ENCODE results near the gene RPS14. TPM values are rescaled to one million over a fixed set of nuclear protein-coding genes. Genes with fewer than 3 reads are reported as not detected.
"Not testable (repeated sequence)": the region's sequence is repeated elsewhere in the genome, so short reads cannot be mapped to it uniquely, and the experiment has no call there.

RPS14 gene
- total RNA-seq, 1 donor from 2014 or later, result 2,586 TPM

- TF ChIP-seq, protein P1, sequence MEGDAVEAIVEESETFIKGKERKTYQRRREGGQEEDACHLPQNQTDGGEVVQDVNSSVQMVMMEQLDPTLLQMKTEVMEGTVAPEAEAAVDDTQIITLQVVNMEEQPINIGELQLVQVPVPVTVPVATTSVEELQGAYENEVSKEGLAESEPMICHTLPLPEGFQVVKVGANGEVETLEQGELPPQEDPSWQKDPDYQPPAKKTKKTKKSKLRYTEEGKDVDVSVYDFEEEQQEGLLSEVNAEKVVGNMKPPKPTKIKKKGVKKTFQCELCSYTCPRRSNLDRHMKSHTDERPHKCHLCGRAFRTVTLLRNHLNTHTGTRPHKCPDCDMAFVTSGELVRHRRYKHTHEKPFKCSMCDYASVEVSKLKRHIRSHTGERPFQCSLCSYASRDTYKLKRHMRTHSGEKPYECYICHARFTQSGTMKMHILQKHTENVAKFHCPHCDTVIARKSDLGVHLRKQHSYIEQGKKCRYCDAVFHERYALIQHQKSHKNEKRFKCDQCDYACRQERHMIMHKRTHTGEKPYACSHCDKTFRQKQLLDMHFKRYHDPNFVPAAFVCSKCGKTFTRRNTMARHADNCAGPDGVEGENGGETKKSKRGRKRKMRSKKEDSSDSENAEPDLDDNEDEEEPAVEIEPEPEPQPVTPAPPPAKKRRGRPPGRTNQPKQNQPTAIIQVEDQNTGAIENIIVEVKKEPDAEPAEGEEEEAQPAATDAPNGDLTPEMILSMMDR (IDR thresholded peaks at IDR 0.05; ENCODE audit: unreplicated experiment), result no peak
- H3K9me3 Mint-ChIP-seq, result peaks cover 4% of the 10 kb centered on the region
- H3K27me3 Mint-ChIP-seq (ENCODE audit: low read depth), result no peaks in the 10 kb centered on the region
- H3K4me3 Mint-ChIP-seq, result no peak overlapping the region
- peaks cover 2% of the 10 kb centered on the region for H3K36me3 Mint-ChIP-seq
- no peak overlapping the region for H3K27ac Mint-ChIP-seq
- no peaks in the 10 kb centered on the region for H3K4me1 Mint-ChIP-seq
- no peak for DNase-seq (ENCODE audit: low spot score in 2 of 2, unreplicated experiment in 2 of 2)
Measured at GRCh38 chr5:150454492-150455229, 5.1 kb upstream of the RPS14 start.

- not testable (repeated sequence) for H3K36me3 Mint-ChIP-seq; DNase-seq (ENCODE audit: low spot score in 2 of 2, unreplicated experiment in 2 of 2); H3K4me3 Mint-ChIP-seq; H3K27me3 Mint-ChIP-seq (ENCODE audit: low read depth); H3K27ac Mint-ChIP-seq; H3K4me1 Mint-ChIP-seq; H3K9me3 Mint-ChIP-seq
Measured at GRCh38 chr5:150454027-150454426, 4.5 kb upstream of the RPS14 start.

- H3K4me3 Mint-ChIP-seq, result no peak overlapping the region
- H3K27me3 Mint-ChIP-seq (ENCODE audit: low read depth), result no peaks in the 10 kb centered on the region
- peaks cover 6% of the 10 kb centered on the region for H3K36me3 Mint-ChIP-seq
- peaks cover 9% of the 10 kb centered on the region for H3K4me1 Mint-ChIP-seq
- DNase-seq (ENCODE audit: low spot score in 2 of 2, unreplicated experiment in 2 of 2), result no peak
- TF ChIP-seq, protein P1 (IDR thresholded peaks at IDR 0.05; ENCODE audit: unreplicated experiment), result no peak
- H3K27ac Mint-ChIP-seq, result no peak overlapping the region
- peaks cover 4% of the 10 kb centered on the region for H3K9me3 Mint-ChIP-seq
Measured at GRCh38 chr5:150452914-150453313, 3.4 kb upstream of the RPS14 start.

DNA sequence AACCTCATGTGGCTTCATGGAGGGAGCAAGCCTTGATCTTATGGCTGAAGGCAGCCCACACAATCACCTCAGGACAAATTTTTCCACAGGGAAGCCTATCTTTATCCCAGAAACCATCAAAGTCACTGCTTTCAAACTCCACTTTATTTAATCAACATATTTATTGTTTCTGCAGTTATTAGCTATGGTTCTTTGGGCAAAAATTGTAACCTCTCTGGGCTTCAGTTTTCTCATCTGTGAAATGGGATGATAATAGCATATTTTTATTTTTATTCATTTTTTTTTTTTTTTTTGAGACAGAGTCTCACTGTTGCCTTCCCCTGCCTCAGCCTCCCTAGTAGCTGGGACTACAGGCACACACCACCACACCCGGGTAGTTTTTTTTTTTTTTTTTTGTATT, 2.1 kb upstream of the RPS14 start:
- no peak overlapping the region for H3K27ac Mint-ChIP-seq
- H3K27me3 Mint-ChIP-seq (ENCODE audit: low read depth), result no peaks in the 10 kb centered on the region
- H3K4me3 Mint-ChIP-seq, result no peak overlapping the region
- TF ChIP-seq, protein P1 (IDR thresholded peaks at IDR 0.05; ENCODE audit: unreplicated experiment), result no peak
- H3K9me3 Mint-ChIP-seq, result peaks cover 4% of the 10 kb centered on the region
- no peak for DNase-seq (ENCODE audit: low spot score in 2 of 2, unreplicated experiment in 2 of 2)
- H3K4me1 Mint-ChIP-seq, result peaks cover 15% of the 10 kb centered on the region
- peaks cover 16% of the 10 kb centered on the region for H3K36me3 Mint-ChIP-seq

- peak overlapping the region; percentile 99 for H3K4me3 Mint-ChIP-seq
- no peak for DNase-seq (ENCODE audit: low spot score in 2 of 2, unreplicated experiment in 2 of 2)
- peak overlapping the region; percentile 100 for H3K27ac Mint-ChIP-seq
- TF ChIP-seq, protein P1 (IDR thresholded peaks at IDR 0.05; ENCODE audit: unreplicated experiment), result no peak
- H3K4me1 Mint-ChIP-seq, result peaks cover 15% of the 10 kb centered on the region
- peaks cover 27% of the 10 kb centered on the region for H3K36me3 Mint-ChIP-seq
- no peaks in the 10 kb centered on the region for H3K27me3 Mint-ChIP-seq (ENCODE audit: low read depth)
- H3K9me3 Mint-ChIP-seq, result peaks cover 4% of the 10 kb centered on the region
Measured at GRCh38 chr5:150448952-150449516, 505 bp downstream of the RPS14 start.

DNA sequence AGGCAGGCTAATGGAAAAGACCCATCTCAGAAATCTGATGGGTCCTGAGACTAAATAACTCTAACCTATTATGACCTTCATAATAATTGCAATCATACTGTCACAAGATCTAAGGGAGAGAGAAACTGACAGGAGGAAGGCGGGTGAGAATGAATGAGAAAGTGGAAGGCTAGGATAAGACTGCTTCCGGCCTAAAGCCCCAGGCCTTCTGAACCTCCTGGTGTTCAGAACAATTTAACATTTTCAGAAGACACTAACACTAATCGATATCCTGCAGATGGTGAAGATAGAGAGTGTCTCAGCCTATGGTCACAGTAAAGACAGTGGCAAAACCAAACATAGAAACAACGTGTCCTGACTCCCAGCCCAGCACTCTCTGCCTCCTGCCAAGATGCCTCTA, 1.2 kb downstream of the RPS14 start:
- Mint-ChIP-seq H3K4me3 (peak overlapping the region; percentile 99), H3K27me3 (ENCODE audit: low read depth) (no peaks in the 10 kb centered on the region), H3K36me3 (peaks cover 32% of the 10 kb centered on the region), H3K9me3 (peaks cover 4% of the 10 kb centered on the region), H3K4me1 (peaks cover 15% of the 10 kb centered on the region), H3K27ac (peak overlapping the region; percentile 100)
- no peak for DNase-seq (ENCODE audit: low spot score in 2 of 2, unreplicated experiment in 2 of 2)
- TF ChIP-seq, protein P1 (IDR thresholded peaks at IDR 0.05; ENCODE audit: unreplicated experiment), result no peak

Measured in mesothelial cell of epicardium (in vitro differentiated cells).